ENCODE results near the gene ST14. TPM values are rescaled to one million over a fixed set of nuclear protein-coding genes. Genes with fewer than 3 reads are reported as not detected.

The ST14 gene
- total and polyA plus RNA-seq, 2 donors (not counting 3 experiments of a cell fraction or from before 2014, with no cell fraction given) = 0.08 TPM; not detected in 1

GRCh38 chr11:130127509-130127908, 32.1 kb upstream of the ST14 start:
- DNase-seq (ENCODE audit: low read depth, low spot score) (no peak), FAIRE-seq (no peak)
- no peak overlapping the region for H3K4me2 ChIP-seq (ENCODE audit: insufficient read depth, low read length)
- ChIA-PET POLR2A (interaction anchor here (0.6 to 1.4 kb wide), 2 partner anchors 57 to 199 kb away, joined by 3 read pairs; no protein-coding TSS in a partner anchor), CTCF (interaction anchor here (1.8 to 12.8 kb wide), 3 partner anchors 9 to 203 kb away, joined by 5 to 399 read pairs (median 8); no protein-coding TSS in a partner anchor)
- dilution Hi-C loops (cut with MboI; ENCODE audit: extremely low pct_ligation_motif_present, low sequenced_read_pairs) = no loop called here
- H3K9me1 ChIP-seq (replicated peaks; ENCODE audit: control insufficient read depth, extremely low read depth, insufficient read depth, low read length) = no peaks in the 10 kb centered on the region
- H3K79me2 ChIP-seq (ENCODE audit: control insufficient read depth, insufficient read depth, low read length) = peaks cover 30% of the 10 kb centered on the region
- BruUV-seq (replicated peaks) = no TSS peak
- no peak overlapping the region for H3K9ac ChIP-seq (replicated peaks; ENCODE audit: extremely low read depth, insufficient read depth, low read length)
- H3K27me3 ChIP-seq (ENCODE audit: control insufficient read depth in 2 of 2, insufficient read depth in 2 of 2, low read length in 2 of 2) = no peaks in the 10 kb centered on the region
- no peak overlapping the region for H3K27ac ChIP-seq (ENCODE audit: insufficient read depth, low read depth, low read length)
- H3K9me3 ChIP-seq (replicated peaks; ENCODE audit: control insufficient read depth, insufficient read depth, low read length) = no peaks in the 10 kb centered on the region
- no peak overlapping the region for H3K4me3 ChIP-seq (replicated peaks in 1 of 3; ENCODE audit: insufficient read depth in 1 of 3, low read depth in 1 of 3, low read length in 3 of 3)
- peaks cover 38 to 42% of the 10 kb centered on the region in 2 experiments for H3K36me3 ChIP-seq (ENCODE audit: control insufficient read depth in 2 of 2, extremely low read depth in 1 of 2, insufficient read depth in 2 of 2, low read length in 2 of 2)
- H3K4me1 ChIP-seq (ENCODE audit: control insufficient read depth, extremely low read depth, insufficient read depth, low read length) = peaks cover 22% of the 10 kb centered on the region
- no peaks in the 10 kb centered on the region for H4K20me1 ChIP-seq (replicated peaks; ENCODE audit: control insufficient read depth, extremely low read depth, insufficient read depth, low read length)
- TF ChIP-seq MAX (IDR thresholded peaks at IDR 0.05; ENCODE audit: insufficient read depth, insufficient read length) (no peak), GATA2 (IDR thresholded peaks at IDR 0.05; ENCODE audit: insufficient read depth, insufficient read length, low read depth, low read length) (no peak), FOS (IDR thresholded peaks at IDR 0.05; ENCODE audit: borderline replicate concordance, insufficient read depth, low read length) (no peak), POLR2A (IDR thresholded peaks at IDR 0.05; ENCODE audit: low read depth, low read length) (no peak), CTCF (IDR thresholded peaks at IDR 0.05; ENCODE audit: extremely low read depth in 1 of 2, insufficient read depth in 1 of 2, low read depth in 1 of 2, low read length in 2 of 2) (no peak), POLR2AphosphoS5 (IDR thresholded peaks at IDR 0.05; ENCODE audit: insufficient read depth, low read depth, low read length) (no peak), JUN (IDR thresholded peaks at IDR 0.05; ENCODE audit: borderline replicate concordance, insufficient read depth, insufficient read length, low read depth) (no peak), EZH2 (IDR thresholded peaks at IDR 0.05; ENCODE audit: borderline replicate concordance, low read depth, low read length, severe bottlenecking) (no peak), MYC (IDR thresholded peaks at IDR 0.05; ENCODE audit: low read depth, low read length) (no peak)
- no peak overlapping the region for H2AFZ ChIP-seq (ENCODE audit: low read depth, low read length)
- intact Hi-C loops (cut with micrococcal nuclease) = no loop called here
